WTC11 (cell line): ENCODE data around the gene TMEM200C. TPM values are rescaled to one million over a fixed set of nuclear protein-coding genes. Genes with fewer than 3 reads are reported as not detected.
"Not testable (repeated sequence)": the region's sequence is repeated elsewhere in the genome, so short reads cannot be mapped to it uniquely, and the experiment has no call there.

Experiments used
- ATAC-seq: fragments of 200-7000 bp; cut with Tn5 transposase; 2 replicates; pipeline ENCODE4 v1.10.0; 2021; ENCODE audit warnings: mild to moderate bottlenecking, moderate library complexity
- CTCF ChIA-PET: fragments of 300-600 bp; sonication (Branson Sonifier 250); formaldehyde crosslinking; loops from one replicate; lab custom pipeline; 2021; ENCODE audit warnings: antibody characterized with exemption; lab: Charles Lee
- POLR2A ChIA-PET: fragments of 350-600 bp; sonication (Branson Sonifier 250); formaldehyde crosslinking; loops from one replicate; lab custom pipeline; 2021; ENCODE audit warnings: antibody characterized with exemption; lab: Charles Lee
- DNase-seq: peaks from one replicate; pipeline ENCODE4 v3.0.0; 2021; ENCODE audit warnings: low spot score
- H3K27ac Mint-ChIP-seq: 2 replicates; pipeline ENCODE4 v1.8.0; 2021; ENCODE audit warnings: mixed read lengths
- H3K27me3 Mint-ChIP-seq: 2 replicates; pipeline ENCODE4 v1.8.0; 2021; ENCODE audit warnings: low read depth, mild to moderate bottlenecking, moderate library complexity, mixed read lengths
- H3K36me3 Mint-ChIP-seq: 2 replicates; pipeline ENCODE4 v1.8.0; 2021; ENCODE audit warnings: mixed read lengths
- H3K4me1 Mint-ChIP-seq: 2 replicates; pipeline ENCODE4 v1.8.0; 2022; ENCODE audit warnings: mixed read lengths
- H3K4me3 Mint-ChIP-seq: 2 replicates; pipeline ENCODE4 v1.8.0; 2021; ENCODE audit warnings: mild to moderate bottlenecking, moderate library complexity, mixed read lengths
- H3K9me3 Mint-ChIP-seq: 2 replicates; pipeline ENCODE4 v1.8.0; 2021; ENCODE audit warnings: mixed read lengths
- AFF4 ChIP-seq: sonication (generic); formaldehyde crosslinking; IDR thresholded peaks from 2 replicates; pipeline ENCODE4 v1.8.1; 2023; ENCODE audit warnings: mild to moderate bottlenecking, missing genetic modification reagents, borderline replicate concordance
- CREB1 ChIP-seq: sonication (generic); formaldehyde crosslinking; IDR thresholded peaks from 2 replicates; pipeline ENCODE4 v1.8.0; 2023; ENCODE audit warnings: mild to moderate bottlenecking, missing genetic modification reagents
- HMGA2 ChIP-seq: fragments of 250-450 bp; sonication (Bioruptor Pico); IDR thresholded peaks from 2 replicates; pipeline ENCODE4 v1.4.0; 2021; ENCODE audit warnings: mild to moderate bottlenecking, moderate library complexity
- HMGXB4 ChIP-seq: sonication (generic); formaldehyde crosslinking; IDR thresholded peaks from 2 replicates; pipeline ENCODE4 v1.8.1; 2023; ENCODE audit warnings: mild to moderate bottlenecking, moderate library complexity, missing genetic modification reagents
- JAZF1 ChIP-seq: fragments of 250-450 bp; sonication (Bioruptor Pico); IDR thresholded peaks from 2 replicates; pipeline ENCODE4 v1.9.0; 2021; ENCODE audit warnings: moderate library complexity, mild to moderate bottlenecking, inconsistent platforms
- MXD4 ChIP-seq: fragments of 250-450 bp; sonication (Bioruptor Pico); IDR thresholded peaks from 2 replicates; pipeline ENCODE4 v1.8.0; 2021; ENCODE audit warnings: mild to moderate bottlenecking, moderate library complexity, borderline replicate concordance
- NFE2L1 ChIP-seq: sonication (generic); formaldehyde crosslinking; IDR thresholded peaks from 2 replicates; pipeline ENCODE4 v1.8.1; 2023; ENCODE audit warnings: missing genetic modification reagents
- NR3C1 ChIP-seq: sonication (generic); formaldehyde crosslinking; conservative IDR thresholded peaks from 2 replicates; pipeline ENCODE4 v1.8.1; 2023; ENCODE audit warnings: low read depth, mild to moderate bottlenecking, missing genetic modification reagents
- PRRX2 ChIP-seq: fragments of 250-450 bp; sonication (Bioruptor Pico); IDR thresholded peaks from 2 replicates; pipeline ENCODE4 v1.8.0; 2021; ENCODE audit warnings: mild to moderate bottlenecking
- RORB ChIP-seq: fragments of 250-450 bp; sonication (Bioruptor Pico); IDR thresholded peaks from 2 replicates; pipeline ENCODE4 v1.9.0; 2021; ENCODE audit warnings: mild to moderate bottlenecking
- SOX15 ChIP-seq: fragments of 250-450 bp; sonication (Bioruptor Pico); IDR thresholded peaks from 2 replicates; pipeline ENCODE4 v1.9.0; 2021; ENCODE audit warnings: mild to moderate bottlenecking
- TEAD1 ChIP-seq: sonication (generic); formaldehyde crosslinking; IDR thresholded peaks from 2 replicates; pipeline ENCODE4 v1.8.0; 2022; ENCODE audit warnings: mild to moderate bottlenecking, missing genetic modification reagents
- ZBTB21 ChIP-seq: sonication (generic); formaldehyde crosslinking; IDR thresholded peaks from 2 replicates; pipeline ENCODE4 v1.8.1; 2023; ENCODE audit warnings: mild to moderate bottlenecking, missing genetic modification reagents, borderline replicate concordance
- ZNF121 ChIP-seq: sonication (generic); formaldehyde crosslinking; IDR thresholded peaks from 2 replicates; pipeline ENCODE4 v1.8.0; 2023; ENCODE audit warnings: missing genetic modification reagents
- ZNF512 ChIP-seq: sonication (generic); formaldehyde crosslinking; IDR thresholded peaks from 2 replicates; pipeline ENCODE4 v1.8.1; 2022; ENCODE audit warnings: missing genetic modification reagents, borderline replicate concordance
- total RNA-seq: library from RNA; stranded (reverse); gene quantifications from 3 replicates; pipeline ENCODE4 v1.2.3, GENCODE V29; 2021
- TF ChIP-seq, protein P1 (sequence below): sonication (generic); formaldehyde crosslinking; IDR thresholded peaks from 2 replicates; pipeline ENCODE4 v1.8.0; 2022; ENCODE audit warnings: mild to moderate bottlenecking, missing genetic modification reagents
- TF ChIP-seq, protein P2 (sequence below): sonication (generic); formaldehyde crosslinking; IDR thresholded peaks from 2 replicates; pipeline ENCODE4 v1.8.0; 2022; ENCODE audit warnings: mild to moderate bottlenecking, missing genetic modification reagents

TMEM200C gene
- total RNA-seq, 1 experiment from 2014 or later: 6.1 TPM

- TF ChIP-seq CREB1 (CRISPR knock-in tag) (0 out of 2 replicates have a peak, but pooled peaks have one; percentile 31), ZNF512 (no peak), TEAD1 (CRISPR knock-in tag) (0 out of 2 replicates have a peak, but pooled peaks have one; percentile 39), AFF4 (no peak), NFE2L1 (CRISPR knock-in tag) (0 out of 2 replicates have a peak, but pooled peaks have one; percentile 23), ZBTB21 (CRISPR knock-in tag) (no peak), MXD4 (CRISPR knock-in tag) (no peak), PRRX2 (CRISPR knock-in tag) (no peak), RORB (CRISPR knock-in tag) (0 out of 2 replicates have a peak, but pooled peaks have one; percentile 6), HMGXB4 (CRISPR knock-in tag) (no peak), SOX15 (no peak), JAZF1 (CRISPR knock-in tag) (no peak), ZNF121 (CRISPR knock-in tag) (no peak)
- TF ChIP-seq, protein P1, sequence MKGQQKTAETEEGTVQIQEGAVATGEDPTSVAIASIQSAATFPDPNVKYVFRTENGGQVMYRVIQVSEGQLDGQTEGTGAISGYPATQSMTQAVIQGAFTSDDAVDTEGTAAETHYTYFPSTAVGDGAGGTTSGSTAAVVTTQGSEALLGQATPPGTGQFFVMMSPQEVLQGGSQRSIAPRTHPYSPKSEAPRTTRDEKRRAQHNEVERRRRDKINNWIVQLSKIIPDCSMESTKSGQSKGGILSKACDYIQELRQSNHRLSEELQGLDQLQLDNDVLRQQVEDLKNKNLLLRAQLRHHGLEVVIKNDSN (CRISPR knock-in tag): no peak
- TF ChIP-seq, protein P2, sequence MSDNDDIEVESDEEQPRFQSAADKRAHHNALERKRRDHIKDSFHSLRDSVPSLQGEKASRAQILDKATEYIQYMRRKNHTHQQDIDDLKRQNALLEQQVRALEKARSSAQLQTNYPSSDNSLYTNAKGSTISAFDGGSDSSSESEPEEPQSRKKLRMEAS: no peak
Measured at GRCh38 chr18:5868218-5868854, 27.0 kb downstream of the TMEM200C start (continued).

- CTCF ChIA-PET: no interaction called here
- peaks cover 35% of the 10 kb centered on the region for H3K9me3 Mint-ChIP-seq
- POLR2A ChIA-PET: no interaction called here
- no peak overlapping the region for H3K27ac Mint-ChIP-seq
- no peaks in the 10 kb centered on the region for H3K4me1 Mint-ChIP-seq
- TF ChIP-seq HMGA2: peak; percentile 96
- TF ChIP-seq NR3C1 (CRISPR knock-in tag): no peak
- no peak for ATAC-seq
- peaks cover 7% of the 10 kb centered on the region; the same call in 1 of the 2 replicates for H3K27me3 Mint-ChIP-seq
- peaks cover 27% of the 10 kb centered on the region for H3K36me3 Mint-ChIP-seq
- no peak for DNase-seq
- no peak overlapping the region for H3K4me3 Mint-ChIP-seq
Measured at GRCh38 chr18:5865521-5865920, 29.8 kb downstream of the TMEM200C start.

DNA sequence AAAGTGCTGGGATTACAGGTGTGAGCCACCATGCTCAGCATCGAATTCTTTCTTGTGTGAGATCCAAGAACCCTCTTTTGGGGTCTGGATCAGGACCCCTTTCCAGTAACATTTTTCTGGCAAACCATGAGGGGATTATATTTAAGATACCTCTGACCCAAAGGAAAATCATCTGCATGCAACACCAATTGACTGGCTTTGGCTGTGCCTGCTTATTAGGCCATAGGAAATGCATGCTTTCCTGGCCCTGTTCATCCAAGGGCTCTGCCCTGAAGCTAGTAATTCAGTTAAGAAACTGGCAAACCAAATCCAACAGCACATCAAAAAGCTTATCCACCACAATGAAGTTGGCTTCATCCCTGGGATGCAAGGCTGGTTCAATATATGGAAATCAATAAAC, 33.2 kb downstream of the TMEM200C start:
- peaks cover 35% of the 10 kb centered on the region for H3K36me3 Mint-ChIP-seq
- CTCF ChIA-PET, H3K27ac Mint-ChIP-seq, H3K4me1 Mint-ChIP-seq, ATAC-seq, POLR2A ChIA-PET, H3K27me3 Mint-ChIP-seq, DNase-seq, H3K4me3 Mint-ChIP-seq: not testable (repeated sequence)
- peaks cover 48% of the 10 kb centered on the region for H3K9me3 Mint-ChIP-seq
